Calu3 (cell line): ENCODE results near the gene SLC25A19. TPM values are rescaled to one million over a fixed set of nuclear protein-coding genes. Genes with fewer than 3 reads are reported as not detected.
"Not testable (repeated sequence)": the region's sequence is repeated elsewhere in the genome, so short reads cannot be mapped to it uniquely, and the experiment has no call there.

Source experiments
- BruUV-seq: library from RNA; stranded (reverse); fragments of 400-500 nt; replicated peaks from 2 replicates; lab custom pipeline; 2021; lab: Mats Ljungman, UMichigan
- CTCF ChIA-PET: fragments of 300-600 bp; sonication (Branson Sonifier 250); formaldehyde crosslinking; loops from one replicate; lab custom pipeline; 2022; ENCODE audit warnings: antibody characterized with exemption; lab: Charles Lee
- DNase-seq: peaks from one replicate; pipeline ENCODE4 v3.0.0; 2022
- H3K27ac Mint-ChIP-seq: one replicate; pipeline ENCODE4 v1.8.0; 2022; ENCODE audit warnings: mixed read lengths; ENCODE audit not compliant: unreplicated experiment
- H3K27me3 Mint-ChIP-seq: one replicate; pipeline ENCODE4 v1.8.0; 2022; ENCODE audit warnings: mixed read lengths; ENCODE audit not compliant: unreplicated experiment
- H3K36me3 Mint-ChIP-seq: one replicate; pipeline ENCODE4 v1.8.0; 2022; ENCODE audit warnings: mild to moderate bottlenecking, moderate library complexity, mixed read lengths; ENCODE audit not compliant: insufficient read depth, unreplicated experiment
- H3K4me1 Mint-ChIP-seq: one replicate; pipeline ENCODE4 v1.8.0; 2022; ENCODE audit warnings: mild to moderate bottlenecking, low read depth, mixed read lengths; ENCODE audit not compliant: unreplicated experiment
- H3K4me3 Mint-ChIP-seq: one replicate; pipeline ENCODE4 v1.8.0; 2022; ENCODE audit warnings: mild to moderate bottlenecking, low read depth, moderate library complexity, mixed read lengths; ENCODE audit not compliant: unreplicated experiment
- H3K9me3 Mint-ChIP-seq: one replicate; pipeline ENCODE4 v1.8.0; 2022; ENCODE audit warnings: low read depth, mixed read lengths; ENCODE audit not compliant: unreplicated experiment
- CTCF ChIP-seq: fragments of 200-600 bp; IDR thresholded peaks from one replicate; pipeline ENCODE4 v1.8.0; 2022; ENCODE audit warnings: antibody characterized with exemption; ENCODE audit not compliant: unreplicated experiment
- intact Hi-C: fragments of 100-400 bp; cut with micrococcal nuclease; formaldehyde crosslinking; loops from one replicate; pipeline ENCODE4 v1.10.0; 2022; ENCODE audit not compliant: unreplicated experiment
- total RNA-seq: library from RNA; stranded (reverse); gene quantifications from 2 replicates; pipeline ENCODE4 v1.2.3, GENCODE V29; 2022

The SLC25A19 gene
- total RNA-seq, 1 experiment from 2014 or later, result 26.7 TPM

GRCh38 chr17:75301049-75301448, 11.8 kb upstream of the SLC25A19 start:
- no peaks in the 10 kb centered on the region for H3K4me1 Mint-ChIP-seq
- no peaks in the 10 kb centered on the region for H3K27me3 Mint-ChIP-seq
- no peaks in the 10 kb centered on the region for H3K9me3 Mint-ChIP-seq
- TF ChIP-seq CTCF, result no peak
- no peak for DNase-seq
- CTCF ChIA-PET, result no interaction called here
- no peak overlapping the region for H3K4me3 Mint-ChIP-seq
- no peaks in the 10 kb centered on the region for H3K36me3 Mint-ChIP-seq
- no peak overlapping the region for H3K27ac Mint-ChIP-seq
- intact Hi-C loops, result no loop called here
- BruUV-seq, result no TSS peak

- Mint-ChIP-seq H3K36me3 (no peaks in the 10 kb centered on the region), H3K27me3 (no peaks in the 10 kb centered on the region), H3K4me1 (no peaks in the 10 kb centered on the region), H3K4me3 (no peak overlapping the region), H3K9me3 (no peaks in the 10 kb centered on the region), H3K27ac (no peak overlapping the region)
- no TSS peak for BruUV-seq
- CTCF ChIA-PET, result interaction anchor here (0.6 to 0.7 kb wide), 2 partner anchors 93 to 103 kb away, joined by 3 to 4 read pairs; no protein-coding TSS in a partner anchor
- intact Hi-C loops, result no loop called here
- no peak for DNase-seq
- no peak for TF ChIP-seq CTCF
These were observed 11.0 kb upstream of the SLC25A19 start for GRCh38 chr17:75300280-75300679.

GRCh38 chr17:75295201-75296158, 6.2 kb upstream of the SLC25A19 start:
- Mint-ChIP-seq H3K27ac (no peak overlapping the region), H3K4me3 (no peak overlapping the region), H3K36me3 (peaks cover 3% of the 10 kb centered on the region), H3K9me3 (no peaks in the 10 kb centered on the region), H3K27me3 (no peaks in the 10 kb centered on the region), H3K4me1 (no peaks in the 10 kb centered on the region)
- intact Hi-C loops, result no loop called here
- CTCF ChIA-PET, result interaction anchor here (0.7 kb wide), 1 partner anchor 58 kb away, joined by 3 read pairs; no protein-coding TSS in a partner anchor
- no TSS peak for BruUV-seq
- no peak for TF ChIP-seq CTCF
- DNase-seq, result no peak

- H3K4me3 Mint-ChIP-seq, H3K9me3 Mint-ChIP-seq, intact Hi-C loops, BruUV-seq, DNase-seq, H3K4me1 Mint-ChIP-seq, H3K27me3 Mint-ChIP-seq, H3K27ac Mint-ChIP-seq: not testable (repeated sequence)
- H3K36me3 Mint-ChIP-seq, result peaks cover 27% of the 10 kb centered on the region
- CTCF ChIA-PET, result interaction anchor here (0.6 to 0.7 kb wide), 2 partner anchors 72 to 1721 kb away, joined by 3 to 5 read pairs; no protein-coding TSS in a partner anchor
These were observed 3.7 kb upstream of the SLC25A19 start for GRCh38 chr17:75292810-75293448.
